ENCODE data around the gene PLEKHA8. TPM values are rescaled to one million over a fixed set of nuclear protein-coding genes. Genes with fewer than 3 reads are reported as not detected.

The PLEKHA8 gene
- total RNA-seq, 1 experiment from 2014 or later, result 38.1 TPM

DNA sequence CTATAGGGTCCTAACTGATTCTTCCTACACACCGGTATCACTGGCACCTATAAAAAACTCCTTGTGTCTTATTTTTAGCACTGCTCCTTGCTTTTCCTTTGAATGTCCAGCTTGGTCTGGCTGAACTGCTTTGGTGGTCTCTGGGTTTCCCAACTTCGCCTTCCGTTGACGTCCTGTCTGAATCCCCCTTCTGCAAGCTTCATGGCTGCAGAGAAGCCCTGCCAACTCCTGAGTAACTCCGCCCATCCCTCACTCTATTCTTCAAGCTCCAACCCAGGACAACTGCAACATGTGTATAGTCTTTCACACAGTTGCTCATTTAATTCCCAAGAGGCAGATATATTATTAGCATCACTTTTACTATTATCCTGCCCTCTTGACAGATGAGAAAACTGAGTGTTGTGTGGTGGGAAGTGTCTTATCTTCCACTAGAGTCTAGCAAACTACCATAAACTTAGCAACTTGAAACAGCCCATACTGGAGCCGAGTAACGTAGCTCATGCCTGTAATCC, 147.5 kb downstream of the PLEKHA8 start:
- H3K4me3 Mint-ChIP-seq, result no peak overlapping the region
- H3K9me3 Mint-ChIP-seq, result no peaks in the 10 kb centered on the region
- no peaks in the 10 kb centered on the region for H3K36me3 Mint-ChIP-seq
- peaks cover 8% of the 10 kb centered on the region for H3K4me1 Mint-ChIP-seq
- TF ChIP-seq GABPB1 (CRISPR knock-in tag; IDR thresholded peaks at IDR 0.05) (no peak), E2F4 (CRISPR knock-in tag; IDR thresholded peaks at IDR 0.05; ENCODE audit: borderline replicate concordance, low read depth) (no peak), GTF2I (CRISPR knock-in tag; conservative IDR thresholded peaks at IDR 0.05) (no peak), TEAD1 (CRISPR knock-in tag; IDR thresholded peaks at IDR 0.05) (no peak), ATF2 (CRISPR knock-in tag; IDR thresholded peaks at IDR 0.05; ENCODE audit: borderline replicate concordance, low read depth) (no peak)
- ChIA-PET POLR2A (no interaction called here), CTCF (interaction anchor here (0.6 to 4.3 kb wide), 3 partner anchors 9 to 100 kb away, joined by 3 to 23 read pairs (median 3); no protein-coding TSS in a partner anchor)
- DNase-seq (ENCODE audit: low spot score) (no peak), ATAC-seq (no peak)
- no peak overlapping the region for H3K27ac Mint-ChIP-seq
- H3K27me3 Mint-ChIP-seq (ENCODE audit: low read depth), result no peaks in the 10 kb centered on the region

DNA sequence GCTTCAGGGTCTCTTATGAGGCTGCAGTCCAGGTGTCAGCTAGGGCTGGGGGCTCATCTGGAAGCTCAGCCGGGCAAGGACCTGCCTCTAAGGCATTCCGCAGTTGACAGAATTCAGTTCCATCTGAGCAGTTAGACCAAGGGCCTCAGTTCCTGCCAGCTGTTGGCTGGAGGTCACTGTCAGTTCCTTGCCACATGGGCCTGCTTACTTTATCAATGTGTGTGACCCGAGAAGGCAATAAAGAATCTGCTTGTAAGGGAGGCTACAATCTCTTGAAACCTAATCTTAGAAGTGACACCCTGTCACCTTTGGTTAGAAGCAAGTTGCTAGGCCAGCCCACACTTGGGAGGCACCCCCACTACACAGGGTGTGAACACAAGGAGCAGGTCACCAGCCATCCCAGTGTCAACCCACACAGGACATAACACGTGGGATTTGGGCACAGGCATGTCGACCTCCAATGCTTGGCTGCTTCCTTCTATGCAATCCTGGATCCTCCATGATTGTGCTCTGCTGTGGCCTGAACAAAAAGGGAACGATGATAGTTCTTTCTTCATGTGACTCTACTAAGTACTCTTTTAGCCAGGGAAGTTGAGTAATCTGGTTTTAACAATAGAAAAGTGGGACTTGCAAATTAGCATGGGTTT, 148.4 kb downstream of the PLEKHA8 start:
- ATAC-seq (no peak), DNase-seq (ENCODE audit: low spot score) (no peak)
- Mint-ChIP-seq H3K36me3 (no peaks in the 10 kb centered on the region), H3K27me3 (ENCODE audit: low read depth) (no peaks in the 10 kb centered on the region), H3K9me3 (no peaks in the 10 kb centered on the region), H3K4me3 (no peak overlapping the region), H3K27ac (no peak overlapping the region), H3K4me1 (peaks cover 8% of the 10 kb centered on the region)
- ChIA-PET POLR2A (interaction anchor here (0.8 kb wide), 1 partner anchor 21 kb away, joined by 3 read pairs; no protein-coding TSS in a partner anchor), CTCF (interaction anchor here (4.3 kb wide), 1 partner anchor 12 kb away, joined by 23 read pairs; no protein-coding TSS in a partner anchor)
- TF ChIP-seq ZBTB21 (CRISPR knock-in tag; IDR thresholded peaks at IDR 0.05; ENCODE audit: borderline replicate concordance) (no peak), ZNF219 (CRISPR knock-in tag; IDR thresholded peaks at IDR 0.05; ENCODE audit: borderline replicate concordance) (no peak), GABPB1 (CRISPR knock-in tag; IDR thresholded peaks at IDR 0.05) (no peak), IRF2 (CRISPR knock-in tag; IDR thresholded peaks at IDR 0.05; ENCODE audit: borderline replicate concordance, low read depth) (no peak), NR1H2 (CRISPR knock-in tag; IDR thresholded peaks at IDR 0.05) (no peak), NFE2L1 (CRISPR knock-in tag; IDR thresholded peaks at IDR 0.05) (no peak), NFATC4 (CRISPR knock-in tag; IDR thresholded peaks at IDR 0.05) (no peak), RORB (CRISPR knock-in tag; IDR thresholded peaks at IDR 0.05) (no peak), FOXP1 (CRISPR knock-in tag; IDR thresholded peaks at IDR 0.05; ENCODE audit: borderline replicate concordance) (no peak), E2F5 (CRISPR knock-in tag; IDR thresholded peaks at IDR 0.05) (no peak), SP1 (CRISPR knock-in tag; conservative IDR thresholded peaks at IDR 0.05) (no peak), STAT6 (CRISPR knock-in tag; conservative IDR thresholded peaks at IDR 0.05; ENCODE audit: low read depth) (no peak), NR3C1 (CRISPR knock-in tag; conservative IDR thresholded peaks at IDR 0.05; ENCODE audit: low read depth) (no peak), HMGA2 (CRISPR knock-in tag; IDR thresholded peaks at IDR 0.05) (no peak), E2F4 (CRISPR knock-in tag; IDR thresholded peaks at IDR 0.05; ENCODE audit: borderline replicate concordance, low read depth) (no peak), ATF2 (CRISPR knock-in tag; IDR thresholded peaks at IDR 0.05; ENCODE audit: borderline replicate concordance, low read depth) (no peak), HMGXB4 (CRISPR knock-in tag; IDR thresholded peaks at IDR 0.05) (no peak), GTF2I (CRISPR knock-in tag; conservative IDR thresholded peaks at IDR 0.05) (no peak)
- TF ChIP-seq, protein P1, sequence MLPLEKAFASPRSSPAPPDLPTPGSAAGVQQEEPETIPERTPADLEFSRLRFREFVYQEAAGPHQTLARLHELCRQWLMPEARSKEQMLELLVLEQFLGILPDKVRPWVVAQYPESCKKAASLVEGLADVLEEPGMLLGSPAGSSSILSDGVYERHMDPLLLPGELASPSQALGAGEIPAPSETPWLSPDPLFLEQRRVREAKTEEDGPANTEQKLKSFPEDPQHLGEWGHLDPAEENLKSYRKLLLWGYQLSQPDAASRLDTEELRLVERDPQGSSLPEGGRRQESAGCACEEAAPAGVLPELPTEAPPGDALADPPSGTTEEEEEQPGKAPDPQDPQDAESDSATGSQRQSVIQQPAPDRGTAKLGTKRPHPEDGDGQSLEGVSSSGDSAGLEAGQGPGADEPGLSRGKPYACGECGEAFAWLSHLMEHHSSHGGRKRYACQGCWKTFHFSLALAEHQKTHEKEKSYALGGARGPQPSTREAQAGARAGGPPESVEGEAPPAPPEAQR (CRISPR knock-in tag; IDR thresholded peaks at IDR 0.05), result no peak
